H1 (cell line): ENCODE results near the gene DEFB129. TPM values are rescaled to one million over a fixed set of nuclear protein-coding genes. Genes with fewer than 3 reads are reported as not detected.

Experiments used
- polyA plus RNA-seq, 7 experiments: library from polyadenylated mRNA; depleted of rRNA in 3 of 7; stranded (reverse) in 5 of 7; unstranded in 2 of 7; fragments of >200 nt in 5 of 7; fragments of 200-250 nt in 2 of 7; gene quantifications; 1 replicate in 5 of 7; 2 replicates in 1 of 7; 4 replicates in 1 of 7; pipeline versions ENCODE4 v1.2.1 to v1.2.3, GENCODE V29; 2011 to 2013; ENCODE audit warnings: missing spikeins in 2 of 7, mixed read lengths in 2 of 7
- total RNA-seq: library from RNA; stranded (reverse); fragmentation: NEBNext Ultra II Directional; extraction: Animal tissue kit (Norgen Biotek cat#: 25700); gene quantifications from 2 replicates; pipeline ENCODE4 v1.2.1, GENCODE V29; 2021
- TF ChIP-seq, protein P1 (sequence below): fragments of 300-600 bp; sonication (generic); IDR thresholded peaks from 2 replicates; pipeline ENCODE4 v1.7.1; 2012; ENCODE audit warnings: low read length, moderate library complexity, mild to moderate bottlenecking, inconsistent platforms; ENCODE audit not compliant: insufficient replicate concordance

DEFB129 gene
- total and polyA plus RNA-seq, 2 of the 8 experiments (the other 6 are each of a cell fraction or from before 2014, with no cell fraction given), result not detected

DNA sequence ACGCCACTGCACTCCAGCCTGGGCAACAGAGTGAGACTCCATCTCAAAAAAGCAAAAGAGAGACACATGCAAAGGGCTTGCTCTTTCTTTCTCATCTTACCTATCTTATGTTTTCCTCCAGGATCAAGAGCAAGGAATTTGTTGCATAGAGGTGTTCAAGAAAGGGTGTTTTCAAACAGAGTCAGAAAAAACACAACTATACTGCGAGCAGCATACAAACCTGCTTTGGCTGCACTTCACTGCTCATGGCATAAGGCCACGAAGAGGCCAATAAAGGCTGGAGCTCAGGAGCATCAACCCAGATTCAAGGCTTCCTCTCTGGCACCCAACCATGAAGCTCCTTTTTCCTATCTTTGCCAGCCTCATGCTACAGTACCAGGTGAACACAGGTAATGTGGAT lies at the start of gene DEFB129 (continued):
- TF ChIP-seq, protein P1, sequence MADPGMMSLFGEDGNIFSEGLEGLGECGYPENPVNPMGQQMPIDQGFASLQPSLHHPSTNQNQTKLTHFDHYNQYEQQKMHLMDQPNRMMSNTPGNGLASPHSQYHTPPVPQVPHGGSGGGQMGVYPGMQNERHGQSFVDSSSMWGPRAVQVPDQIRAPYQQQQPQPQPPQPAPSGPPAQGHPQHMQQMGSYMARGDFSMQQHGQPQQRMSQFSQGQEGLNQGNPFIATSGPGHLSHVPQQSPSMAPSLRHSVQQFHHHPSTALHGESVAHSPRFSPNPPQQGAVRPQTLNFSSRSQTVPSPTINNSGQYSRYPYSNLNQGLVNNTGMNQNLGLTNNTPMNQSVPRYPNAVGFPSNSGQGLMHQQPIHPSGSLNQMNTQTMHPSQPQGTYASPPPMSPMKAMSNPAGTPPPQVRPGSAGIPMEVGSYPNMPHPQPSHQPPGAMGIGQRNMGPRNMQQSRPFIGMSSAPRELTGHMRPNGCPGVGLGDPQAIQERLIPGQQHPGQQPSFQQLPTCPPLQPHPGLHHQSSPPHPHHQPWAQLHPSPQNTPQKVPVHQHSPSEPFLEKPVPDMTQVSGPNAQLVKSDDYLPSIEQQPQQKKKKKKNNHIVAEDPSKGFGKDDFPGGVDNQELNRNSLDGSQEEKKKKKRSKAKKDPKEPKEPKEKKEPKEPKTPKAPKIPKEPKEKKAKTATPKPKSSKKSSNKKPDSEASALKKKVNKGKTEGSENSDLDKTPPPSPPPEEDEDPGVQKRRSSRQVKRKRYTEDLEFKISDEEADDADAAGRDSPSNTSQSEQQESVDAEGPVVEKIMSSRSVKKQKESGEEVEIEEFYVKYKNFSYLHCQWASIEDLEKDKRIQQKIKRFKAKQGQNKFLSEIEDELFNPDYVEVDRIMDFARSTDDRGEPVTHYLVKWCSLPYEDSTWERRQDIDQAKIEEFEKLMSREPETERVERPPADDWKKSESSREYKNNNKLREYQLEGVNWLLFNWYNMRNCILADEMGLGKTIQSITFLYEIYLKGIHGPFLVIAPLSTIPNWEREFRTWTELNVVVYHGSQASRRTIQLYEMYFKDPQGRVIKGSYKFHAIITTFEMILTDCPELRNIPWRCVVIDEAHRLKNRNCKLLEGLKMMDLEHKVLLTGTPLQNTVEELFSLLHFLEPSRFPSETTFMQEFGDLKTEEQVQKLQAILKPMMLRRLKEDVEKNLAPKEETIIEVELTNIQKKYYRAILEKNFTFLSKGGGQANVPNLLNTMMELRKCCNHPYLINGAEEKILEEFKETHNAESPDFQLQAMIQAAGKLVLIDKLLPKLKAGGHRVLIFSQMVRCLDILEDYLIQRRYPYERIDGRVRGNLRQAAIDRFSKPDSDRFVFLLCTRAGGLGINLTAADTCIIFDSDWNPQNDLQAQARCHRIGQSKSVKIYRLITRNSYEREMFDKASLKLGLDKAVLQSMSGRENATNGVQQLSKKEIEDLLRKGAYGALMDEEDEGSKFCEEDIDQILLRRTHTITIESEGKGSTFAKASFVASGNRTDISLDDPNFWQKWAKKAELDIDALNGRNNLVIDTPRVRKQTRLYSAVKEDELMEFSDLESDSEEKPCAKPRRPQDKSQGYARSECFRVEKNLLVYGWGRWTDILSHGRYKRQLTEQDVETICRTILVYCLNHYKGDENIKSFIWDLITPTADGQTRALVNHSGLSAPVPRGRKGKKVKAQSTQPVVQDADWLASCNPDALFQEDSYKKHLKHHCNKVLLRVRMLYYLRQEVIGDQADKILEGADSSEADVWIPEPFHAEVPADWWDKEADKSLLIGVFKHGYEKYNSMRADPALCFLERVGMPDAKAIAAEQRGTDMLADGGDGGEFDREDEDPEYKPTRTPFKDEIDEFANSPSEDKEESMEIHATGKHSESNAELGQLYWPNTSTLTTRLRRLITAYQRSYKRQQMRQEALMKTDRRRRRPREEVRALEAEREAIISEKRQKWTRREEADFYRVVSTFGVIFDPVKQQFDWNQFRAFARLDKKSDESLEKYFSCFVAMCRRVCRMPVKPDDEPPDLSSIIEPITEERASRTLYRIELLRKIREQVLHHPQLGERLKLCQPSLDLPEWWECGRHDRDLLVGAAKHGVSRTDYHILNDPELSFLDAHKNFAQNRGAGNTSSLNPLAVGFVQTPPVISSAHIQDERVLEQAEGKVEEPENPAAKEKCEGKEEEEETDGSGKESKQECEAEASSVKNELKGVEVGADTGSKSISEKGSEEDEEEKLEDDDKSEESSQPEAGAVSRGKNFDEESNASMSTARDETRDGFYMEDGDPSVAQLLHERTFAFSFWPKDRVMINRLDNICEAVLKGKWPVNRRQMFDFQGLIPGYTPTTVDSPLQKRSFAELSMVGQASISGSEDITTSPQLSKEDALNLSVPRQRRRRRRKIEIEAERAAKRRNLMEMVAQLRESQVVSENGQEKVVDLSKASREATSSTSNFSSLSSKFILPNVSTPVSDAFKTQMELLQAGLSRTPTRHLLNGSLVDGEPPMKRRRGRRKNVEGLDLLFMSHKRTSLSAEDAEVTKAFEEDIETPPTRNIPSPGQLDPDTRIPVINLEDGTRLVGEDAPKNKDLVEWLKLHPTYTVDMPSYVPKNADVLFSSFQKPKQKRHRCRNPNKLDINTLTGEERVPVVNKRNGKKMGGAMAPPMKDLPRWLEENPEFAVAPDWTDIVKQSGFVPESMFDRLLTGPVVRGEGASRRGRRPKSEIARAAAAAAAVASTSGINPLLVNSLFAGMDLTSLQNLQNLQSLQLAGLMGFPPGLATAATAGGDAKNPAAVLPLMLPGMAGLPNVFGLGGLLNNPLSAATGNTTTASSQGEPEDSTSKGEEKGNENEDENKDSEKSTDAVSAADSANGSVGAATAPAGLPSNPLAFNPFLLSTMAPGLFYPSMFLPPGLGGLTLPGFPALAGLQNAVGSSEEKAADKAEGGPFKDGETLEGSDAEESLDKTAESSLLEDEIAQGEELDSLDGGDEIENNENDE, result no peak
